Type B pancreatic cell (in vitro differentiated cells): ENCODE results near the gene SLC31A1. TPM values are rescaled to one million over a fixed set of nuclear protein-coding genes. Genes with fewer than 3 reads are reported as not detected.
A peak's percentile ranks its signal among the peaks of the same experiment; 100 is the strongest.

ENCODE experiments used
- DNase-seq: peaks from one replicate; pipeline ENCODE4 v3.0.0; 2021; ENCODE audit warnings: mixed read lengths; ENCODE audit not compliant: unreplicated experiment; ENCODE audit errors: extremely low spot score
- H3K27ac Mint-ChIP-seq: 2 replicates; pipeline ENCODE4 v1.8.0; 2021; ENCODE audit warnings: mild to moderate bottlenecking, mixed read lengths
- H3K27me3 Mint-ChIP-seq: 2 replicates; pipeline ENCODE4 v1.8.0; 2021; ENCODE audit warnings: mixed read lengths
- H3K36me3 Mint-ChIP-seq: 2 replicates; pipeline ENCODE4 v1.8.0; 2021; ENCODE audit warnings: mixed read lengths
- H3K4me1 Mint-ChIP-seq: one replicate; pipeline ENCODE4 v1.8.0; 2021; ENCODE audit warnings: mixed read lengths; ENCODE audit not compliant: unreplicated experiment
- H3K4me3 Mint-ChIP-seq: 2 replicates; pipeline ENCODE4 v1.8.0; 2021; ENCODE audit warnings: mild to moderate bottlenecking, mixed read lengths
- H3K9me3 Mint-ChIP-seq: 2 replicates; pipeline ENCODE4 v1.8.0; 2021; ENCODE audit warnings: mixed read lengths
- total RNA-seq: library from RNA; stranded (reverse); gene quantifications from 2 replicates; pipeline ENCODE4 v1.2.1, GENCODE V29; 2021; ENCODE audit warnings: low replicate concordance
- TF ChIP-seq, protein P1 (sequence below): fragments of 200-600 bp; sonication (generic); conservative IDR thresholded peaks from 2 replicates; pipeline ENCODE4 v1.5.0; 2021; ENCODE audit warnings: antibody characterized with exemption, mild to moderate bottlenecking

Gene SLC31A1
- total RNA-seq, 1 donor from 2014 or later: 31.7 TPM

DNA sequence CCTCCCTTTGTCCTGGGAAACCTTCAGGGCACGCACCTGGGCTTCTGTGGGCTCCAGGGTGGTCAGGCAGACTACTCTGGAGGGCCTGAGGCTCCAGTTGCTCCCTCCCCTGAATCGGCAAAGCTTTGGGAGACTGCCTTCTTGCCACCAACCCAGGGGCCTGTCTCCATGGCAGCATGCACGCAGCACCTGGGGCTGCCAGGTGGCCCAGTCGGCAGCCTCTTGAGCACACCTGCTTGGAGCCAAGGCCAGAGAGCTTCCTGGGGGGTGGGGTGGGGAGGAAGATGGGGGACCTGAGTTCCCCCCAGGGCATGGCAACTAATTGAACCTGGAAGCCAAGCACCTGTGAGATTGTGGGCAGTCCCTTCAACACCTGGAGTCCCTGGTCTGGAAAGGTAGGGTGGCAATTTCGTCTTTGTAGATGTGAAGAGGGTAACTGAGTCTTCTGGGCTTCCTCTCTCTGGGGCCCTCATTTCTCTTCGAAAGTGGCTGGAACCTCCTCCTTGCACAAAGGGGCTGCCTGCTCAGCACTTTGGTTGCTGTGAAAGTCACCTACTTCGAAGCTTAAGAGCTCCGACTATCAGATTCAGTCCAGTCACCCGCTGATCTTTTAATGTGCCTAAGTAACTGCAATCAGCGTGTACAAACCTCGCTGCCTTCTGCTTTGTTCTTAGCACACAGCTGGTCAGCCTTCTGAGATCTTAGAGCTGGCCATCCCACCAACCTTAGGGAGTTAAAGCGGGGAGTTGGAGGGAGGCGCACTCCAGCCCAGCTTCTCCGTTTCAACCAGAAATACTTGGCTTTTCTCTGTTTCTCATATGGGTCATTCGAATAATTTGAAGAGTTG is 77.8 kb downstream of the SLC31A1 start:
- H3K4me3 Mint-ChIP-seq: no peak overlapping the region
- no peak overlapping the region for H3K27ac Mint-ChIP-seq
- H3K9me3 Mint-ChIP-seq: no peaks in the 10 kb centered on the region
- DNase-seq: no peak
- H3K4me1 Mint-ChIP-seq: peaks cover 14% of the 10 kb centered on the region
- H3K36me3 Mint-ChIP-seq: no peaks in the 10 kb centered on the region
- H3K27me3 Mint-ChIP-seq: peaks cover 4% of the 10 kb centered on the region
- TF ChIP-seq, protein P1, sequence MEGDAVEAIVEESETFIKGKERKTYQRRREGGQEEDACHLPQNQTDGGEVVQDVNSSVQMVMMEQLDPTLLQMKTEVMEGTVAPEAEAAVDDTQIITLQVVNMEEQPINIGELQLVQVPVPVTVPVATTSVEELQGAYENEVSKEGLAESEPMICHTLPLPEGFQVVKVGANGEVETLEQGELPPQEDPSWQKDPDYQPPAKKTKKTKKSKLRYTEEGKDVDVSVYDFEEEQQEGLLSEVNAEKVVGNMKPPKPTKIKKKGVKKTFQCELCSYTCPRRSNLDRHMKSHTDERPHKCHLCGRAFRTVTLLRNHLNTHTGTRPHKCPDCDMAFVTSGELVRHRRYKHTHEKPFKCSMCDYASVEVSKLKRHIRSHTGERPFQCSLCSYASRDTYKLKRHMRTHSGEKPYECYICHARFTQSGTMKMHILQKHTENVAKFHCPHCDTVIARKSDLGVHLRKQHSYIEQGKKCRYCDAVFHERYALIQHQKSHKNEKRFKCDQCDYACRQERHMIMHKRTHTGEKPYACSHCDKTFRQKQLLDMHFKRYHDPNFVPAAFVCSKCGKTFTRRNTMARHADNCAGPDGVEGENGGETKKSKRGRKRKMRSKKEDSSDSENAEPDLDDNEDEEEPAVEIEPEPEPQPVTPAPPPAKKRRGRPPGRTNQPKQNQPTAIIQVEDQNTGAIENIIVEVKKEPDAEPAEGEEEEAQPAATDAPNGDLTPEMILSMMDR: no peak

DNA sequence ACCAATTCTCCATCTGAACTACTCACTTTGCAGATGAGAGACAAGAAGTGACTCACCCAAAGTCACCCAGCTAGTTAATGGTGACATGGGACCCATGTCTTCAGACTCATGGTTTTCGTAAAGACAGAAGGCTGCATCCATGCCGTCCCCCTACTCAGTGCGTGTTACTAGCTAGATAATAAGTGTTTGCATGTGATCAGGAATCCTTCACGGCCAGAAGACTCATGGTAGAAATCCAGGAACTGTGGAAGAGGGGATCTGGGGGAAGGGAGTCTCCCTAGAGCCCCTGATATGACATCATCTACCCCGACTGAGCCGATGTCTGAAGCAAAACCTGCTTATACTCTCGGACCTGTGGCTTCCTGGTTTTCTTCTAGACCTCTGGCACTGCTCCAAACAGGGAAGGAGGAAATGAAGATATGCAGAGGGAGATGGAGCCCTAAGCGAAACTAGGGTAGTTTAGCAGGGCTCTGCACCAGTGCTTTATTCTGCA is 78.5 kb downstream of the SLC31A1 start:
- TF ChIP-seq, protein P1: no peak
- no peaks in the 10 kb centered on the region for H3K36me3 Mint-ChIP-seq
- H3K27ac Mint-ChIP-seq: no peak overlapping the region
- H3K9me3 Mint-ChIP-seq: no peaks in the 10 kb centered on the region
- no peak overlapping the region for H3K4me3 Mint-ChIP-seq
- peaks cover 14% of the 10 kb centered on the region for H3K4me1 Mint-ChIP-seq
- peaks cover 4% of the 10 kb centered on the region for H3K27me3 Mint-ChIP-seq
- DNase-seq: no peak

DNA sequence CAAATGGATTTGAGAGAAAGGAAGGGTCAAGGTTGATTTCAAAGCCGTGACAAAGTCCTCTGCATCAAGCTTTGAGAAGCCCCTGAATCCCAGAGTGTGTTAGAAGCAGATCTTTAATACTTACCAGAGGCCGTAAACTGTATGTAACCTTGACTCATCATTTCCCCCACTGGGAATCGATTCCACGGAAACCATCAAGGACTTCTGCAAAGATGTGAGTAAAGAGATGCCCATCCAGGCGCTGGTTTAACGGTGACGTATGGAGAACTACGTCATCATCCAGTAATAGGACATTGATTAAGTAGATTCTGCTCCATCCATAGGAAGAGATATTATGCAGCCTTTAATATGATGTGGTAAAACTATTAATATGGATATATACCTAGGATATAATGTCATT is 80.2 kb downstream of the SLC31A1 start:
- Mint-ChIP-seq H3K4me1 (peaks cover 14% of the 10 kb centered on the region), H3K9me3 (no peaks in the 10 kb centered on the region), H3K27me3 (peaks cover 4% of the 10 kb centered on the region), H3K36me3 (no peaks in the 10 kb centered on the region), H3K4me3 (no peak overlapping the region), H3K27ac (no peak overlapping the region)
- TF ChIP-seq, protein P1: no peak
- DNase-seq: no peak

DNA sequence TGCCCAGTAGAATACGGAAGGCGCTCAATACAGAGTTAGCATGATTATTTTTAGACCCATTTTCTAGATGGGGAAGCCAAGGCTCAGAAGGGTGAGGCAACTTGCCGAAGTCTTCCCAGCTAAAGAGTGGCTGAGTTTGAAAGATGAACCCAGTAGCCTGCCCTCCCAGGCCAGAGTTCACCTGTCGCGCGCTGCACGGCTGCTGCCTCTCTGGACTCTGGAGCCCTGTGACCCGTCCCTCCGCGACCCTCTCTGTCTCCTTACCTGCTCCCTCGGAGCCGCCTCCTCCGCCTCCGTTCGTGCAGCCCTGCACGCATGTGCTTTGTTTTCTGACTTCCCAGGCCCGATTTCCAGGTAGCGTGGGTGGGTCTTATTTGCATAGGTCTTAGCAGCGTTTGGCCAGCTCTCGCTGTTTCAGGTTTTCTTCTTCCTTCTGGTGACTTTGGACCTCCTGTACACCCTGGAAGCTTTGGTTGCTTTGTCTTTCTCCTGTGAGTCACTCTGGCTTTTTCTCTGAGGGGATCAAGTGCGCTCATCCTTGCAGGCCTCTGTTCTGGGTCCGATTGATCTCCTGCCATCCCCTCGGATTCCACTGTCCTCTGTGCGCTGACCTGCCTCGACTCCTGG is 81.6 kb downstream of the SLC31A1 start, which contains the start of gene RNF183:
TSS of gene RNF183 (minus strand) at position 585 of the 627 bp plus-strand sequence. CDS start 5,192 bp downstream, outside the sequence.
- Mint-ChIP-seq H3K36me3 (no peaks in the 10 kb centered on the region), H3K27ac (peak within 1 kb of the TSS; percentile 25), H3K27me3 (peaks cover 4% of the 10 kb centered on the region), H3K4me1 (peaks cover 14% of the 10 kb centered on the region), H3K9me3 (no peaks in the 10 kb centered on the region), H3K4me3 (no peak within 1 kb of the TSS)
- TF ChIP-seq, protein P1: no peak
- DNase-seq: no peak

DNA sequence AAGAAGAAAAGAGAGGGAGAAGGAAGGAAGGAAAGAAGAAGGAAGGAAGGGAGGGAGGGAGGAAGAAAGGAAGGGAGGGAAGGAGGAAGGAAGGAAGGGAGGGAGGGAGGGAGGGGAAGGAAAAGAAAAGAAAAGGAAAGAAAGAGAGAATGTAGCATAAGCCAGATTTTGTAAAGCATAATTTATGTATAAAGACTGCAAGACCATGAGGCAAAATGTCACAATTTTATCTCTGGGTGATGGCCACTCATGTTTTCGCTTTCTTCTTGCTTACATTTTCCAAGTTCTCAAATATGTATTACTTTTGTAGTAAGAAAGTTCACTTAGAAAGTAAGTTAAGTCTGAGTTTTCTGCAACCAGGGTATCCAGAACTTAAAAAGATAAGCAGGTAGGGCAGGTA is 85.2 kb downstream of the SLC31A1 start:
- H3K27ac Mint-ChIP-seq: no peak overlapping the region
- H3K36me3 Mint-ChIP-seq: no peaks in the 10 kb centered on the region
- H3K4me3 Mint-ChIP-seq: no peak overlapping the region
- TF ChIP-seq, protein P1: no peak
- no peak for DNase-seq
- peaks cover 9% of the 10 kb centered on the region for H3K4me1 Mint-ChIP-seq
- no peaks in the 10 kb centered on the region for H3K27me3 Mint-ChIP-seq
- H3K9me3 Mint-ChIP-seq: no peaks in the 10 kb centered on the region
